Measurements from ENCODE around the gene MRPL53.

- TF ChIP-seq, protein P1, sequence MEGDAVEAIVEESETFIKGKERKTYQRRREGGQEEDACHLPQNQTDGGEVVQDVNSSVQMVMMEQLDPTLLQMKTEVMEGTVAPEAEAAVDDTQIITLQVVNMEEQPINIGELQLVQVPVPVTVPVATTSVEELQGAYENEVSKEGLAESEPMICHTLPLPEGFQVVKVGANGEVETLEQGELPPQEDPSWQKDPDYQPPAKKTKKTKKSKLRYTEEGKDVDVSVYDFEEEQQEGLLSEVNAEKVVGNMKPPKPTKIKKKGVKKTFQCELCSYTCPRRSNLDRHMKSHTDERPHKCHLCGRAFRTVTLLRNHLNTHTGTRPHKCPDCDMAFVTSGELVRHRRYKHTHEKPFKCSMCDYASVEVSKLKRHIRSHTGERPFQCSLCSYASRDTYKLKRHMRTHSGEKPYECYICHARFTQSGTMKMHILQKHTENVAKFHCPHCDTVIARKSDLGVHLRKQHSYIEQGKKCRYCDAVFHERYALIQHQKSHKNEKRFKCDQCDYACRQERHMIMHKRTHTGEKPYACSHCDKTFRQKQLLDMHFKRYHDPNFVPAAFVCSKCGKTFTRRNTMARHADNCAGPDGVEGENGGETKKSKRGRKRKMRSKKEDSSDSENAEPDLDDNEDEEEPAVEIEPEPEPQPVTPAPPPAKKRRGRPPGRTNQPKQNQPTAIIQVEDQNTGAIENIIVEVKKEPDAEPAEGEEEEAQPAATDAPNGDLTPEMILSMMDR (IDR thresholded peaks at IDR 0.05; ENCODE audit: low read depth, low read length), result no peak
- TF ChIP-seq EZH2phosphoT487 (IDR thresholded peaks at IDR 0.05; ENCODE audit: low read depth), result no peak
Observed at GRCh38 chr2:74457549-74458131, 14.8 kb downstream of the MRPL53 start.
